Suprapubic skin (tissue), 4 donors: ENCODE results near the gene HNRNPK. TPM values are rescaled to one million over a fixed set of nuclear protein-coding genes. Genes with fewer than 3 reads are reported as not detected.
"Not testable (repeated sequence)": the region's sequence is repeated elsewhere in the genome, so short reads cannot be mapped to it uniquely, and the experiment has no call there.

ENCODE experiments used
- DNase-seq, 2 donors: peaks; one replicate each; pipeline ENCODE4 v3.0.0-alpha.2; 2019; ENCODE audit warnings: low spot score in 2 of 2
- H3K27ac ChIP-seq: fragments of 200-600 bp; sonication (generic); one replicate; pipeline ENCODE4 v1.5.1; 2019
- H3K27me3 ChIP-seq: fragments of 200-600 bp; sonication (generic); one replicate; pipeline ENCODE4 v1.5.1; 2019
- H3K36me3 ChIP-seq: fragments of 200-600 bp; sonication (generic); one replicate; pipeline ENCODE4 v1.5.1; 2019
- H3K4me1 ChIP-seq: fragments of 200-600 bp; sonication (generic); one replicate; pipeline ENCODE4 v1.5.1; 2019
- H3K4me3 ChIP-seq: fragments of 200-600 bp; sonication (generic); one replicate; pipeline ENCODE4 v1.5.1; 2019; ENCODE audit warnings: mild to moderate bottlenecking
- H3K9me3 ChIP-seq: fragments of 200-600 bp; sonication (generic); one replicate; pipeline ENCODE4 v1.5.1; 2019
- EP300 ChIP-seq: sonication (generic); formaldehyde crosslinking; IDR thresholded peaks from one replicate; pipeline ENCODE4 v1.6.1; 2017; ENCODE audit warnings: antibody characterized with exemption
- POLR2A ChIP-seq, 2 donors: fragments of 450-650 bp; IDR thresholded peaks; one replicate each; pipeline ENCODE4 v1.6.1; 2017; ENCODE audit warnings: antibody characterized with exemption in 2 of 2, mild to moderate bottlenecking in 2 of 2, moderate library complexity in 2 of 2
- POLR2AphosphoS5 ChIP-seq, 3 donors: sonication (generic); formaldehyde crosslinking; IDR thresholded peaks; one replicate each; pipeline ENCODE4 v1.6.1; 2017; ENCODE audit warnings: antibody characterized with exemption in 3 of 3
- WGBS: methylation state at CpG from one replicate; pipeline ENCODE4 v1.1.5; 2018; 5-methylcytosine and 5-hydroxymethylcytosine counted together
- total RNA-seq, 4 donors: library from RNA; depleted of rRNA; stranded (reverse); fragments of >200 nt; gene quantifications; one replicate each; pipeline ENCODE4 v1.1.0, GENCODE V29; 2016
- TF ChIP-seq, protein P1 (sequence below), 2 donors: fragments of 200-600 bp in 1 of 2; fragments of 450-650 bp in 1 of 2; sonication (generic) in 1 of 2; IDR thresholded peaks; one replicate each; pipeline ENCODE4 v1.5.1; 2016 to 2019; ENCODE audit warnings: antibody characterized with exemption in 2 of 2, mild to moderate bottlenecking in 1 of 2, moderate library complexity in 1 of 2

Gene HNRNPK
- total RNA-seq, 4 donors from 2014 or later = 422 to 538 (median 448) TPM

DNA sequence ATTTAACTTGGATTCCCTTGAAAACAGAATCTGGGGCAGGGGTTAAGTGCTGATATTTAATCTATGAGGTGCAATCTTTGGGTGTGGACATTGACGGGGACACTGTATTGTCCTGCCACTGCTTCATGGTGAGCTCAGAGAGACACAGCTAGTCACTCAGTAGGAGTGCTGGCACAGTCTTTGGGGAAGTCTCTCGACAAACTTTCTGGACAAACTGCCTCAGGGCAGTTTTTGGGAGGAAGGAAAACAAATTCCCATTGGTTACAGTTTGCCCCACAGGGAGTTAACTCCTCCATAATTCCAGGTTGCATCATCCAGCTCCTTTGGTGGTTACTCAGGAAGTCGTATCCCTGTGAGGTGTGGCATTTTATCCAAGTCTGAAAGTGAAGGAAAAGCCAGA, 17.9 kb downstream of the HNRNPK start:
- H3K4me1 ChIP-seq = no peaks in the 10 kb centered on the region
- WGBS = 30% methylated on average over 3 of the region's 3 CpGs
- no peak overlapping the region for H3K27ac ChIP-seq
- TF ChIP-seq POLR2AphosphoS5 (IDR thresholded peaks at IDR 0.05) = no peak
- TF ChIP-seq EP300 = no peak
- no peak for TF ChIP-seq POLR2A (IDR thresholded peaks at IDR 0.05)
- TF ChIP-seq, protein P1, sequence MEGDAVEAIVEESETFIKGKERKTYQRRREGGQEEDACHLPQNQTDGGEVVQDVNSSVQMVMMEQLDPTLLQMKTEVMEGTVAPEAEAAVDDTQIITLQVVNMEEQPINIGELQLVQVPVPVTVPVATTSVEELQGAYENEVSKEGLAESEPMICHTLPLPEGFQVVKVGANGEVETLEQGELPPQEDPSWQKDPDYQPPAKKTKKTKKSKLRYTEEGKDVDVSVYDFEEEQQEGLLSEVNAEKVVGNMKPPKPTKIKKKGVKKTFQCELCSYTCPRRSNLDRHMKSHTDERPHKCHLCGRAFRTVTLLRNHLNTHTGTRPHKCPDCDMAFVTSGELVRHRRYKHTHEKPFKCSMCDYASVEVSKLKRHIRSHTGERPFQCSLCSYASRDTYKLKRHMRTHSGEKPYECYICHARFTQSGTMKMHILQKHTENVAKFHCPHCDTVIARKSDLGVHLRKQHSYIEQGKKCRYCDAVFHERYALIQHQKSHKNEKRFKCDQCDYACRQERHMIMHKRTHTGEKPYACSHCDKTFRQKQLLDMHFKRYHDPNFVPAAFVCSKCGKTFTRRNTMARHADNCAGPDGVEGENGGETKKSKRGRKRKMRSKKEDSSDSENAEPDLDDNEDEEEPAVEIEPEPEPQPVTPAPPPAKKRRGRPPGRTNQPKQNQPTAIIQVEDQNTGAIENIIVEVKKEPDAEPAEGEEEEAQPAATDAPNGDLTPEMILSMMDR (IDR thresholded peaks at IDR 0.05) = no peak
- DNase-seq = no peak
- H3K4me3 ChIP-seq = no peak overlapping the region
- H3K36me3 ChIP-seq = no peaks in the 10 kb centered on the region
- no peaks in the 10 kb centered on the region for H3K9me3 ChIP-seq
- H3K27me3 ChIP-seq = no peaks in the 10 kb centered on the region

DNA sequence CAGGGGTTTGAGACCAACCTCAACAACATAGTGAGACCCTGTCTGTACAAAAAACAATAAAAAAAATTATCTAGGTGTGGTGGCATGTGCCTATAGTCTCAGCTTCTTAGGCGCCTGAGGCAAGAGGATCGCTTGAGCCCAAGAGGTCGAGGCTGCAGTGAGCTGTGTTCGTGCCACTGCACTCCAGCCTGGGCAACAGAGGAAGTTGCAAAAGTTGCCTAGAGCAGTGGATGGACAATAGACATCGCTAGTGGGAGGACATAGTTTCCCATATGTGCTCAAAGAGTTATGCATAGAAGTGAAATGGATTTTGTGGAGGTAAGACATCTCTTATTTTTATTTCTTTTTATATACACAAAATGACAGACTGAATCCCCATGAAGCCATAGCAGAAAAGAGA, 19.0 kb downstream of the HNRNPK start:
- 91% methylated on average over 5 of the region's 5 CpGs for WGBS
- no peaks in the 10 kb centered on the region for H3K9me3 ChIP-seq
- no peaks in the 10 kb centered on the region for H3K36me3 ChIP-seq
- no peak for TF ChIP-seq EP300
- H3K27ac ChIP-seq = no peak overlapping the region
- DNase-seq = no peak
- no peak overlapping the region for H3K4me3 ChIP-seq
- no peaks in the 10 kb centered on the region for H3K27me3 ChIP-seq
- H3K4me1 ChIP-seq = no peaks in the 10 kb centered on the region

DNA sequence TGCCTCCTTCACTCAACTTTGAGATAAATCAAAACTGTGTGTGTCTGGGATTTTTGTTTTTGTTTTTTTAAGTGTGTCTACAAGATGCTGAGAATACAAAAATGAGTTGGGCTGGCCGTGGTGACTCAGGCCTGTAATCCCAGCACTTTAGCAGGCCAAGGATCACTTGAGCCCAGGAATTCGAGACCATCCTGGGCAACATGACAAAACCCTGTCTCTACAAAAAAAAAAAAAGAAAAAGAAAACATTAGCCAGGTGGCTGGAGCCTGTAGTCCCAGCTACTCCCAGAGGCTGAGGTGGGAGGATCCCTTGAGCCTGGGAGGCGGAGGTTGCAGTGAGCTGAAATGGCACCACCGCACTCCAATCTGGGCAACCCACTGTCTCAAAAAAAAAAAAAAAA, 21.0 kb downstream of the HNRNPK start:
- DNase-seq = no peak
- TF ChIP-seq EP300 = no peak
- no peak for TF ChIP-seq POLR2AphosphoS5 (IDR thresholded peaks at IDR 0.05)
- TF ChIP-seq, protein P1 (IDR thresholded peaks at IDR 0.05) = no peak
- no peaks in the 10 kb centered on the region for H3K9me3 ChIP-seq
- H3K4me3 ChIP-seq = no peak overlapping the region
- no peaks in the 10 kb centered on the region for H3K27me3 ChIP-seq
- no peak overlapping the region for H3K27ac ChIP-seq
- peaks cover 8% of the 10 kb centered on the region for H3K4me1 ChIP-seq
- 69% methylated on average over 4 of the region's 4 CpGs for WGBS
- no peaks in the 10 kb centered on the region for H3K36me3 ChIP-seq

DNA sequence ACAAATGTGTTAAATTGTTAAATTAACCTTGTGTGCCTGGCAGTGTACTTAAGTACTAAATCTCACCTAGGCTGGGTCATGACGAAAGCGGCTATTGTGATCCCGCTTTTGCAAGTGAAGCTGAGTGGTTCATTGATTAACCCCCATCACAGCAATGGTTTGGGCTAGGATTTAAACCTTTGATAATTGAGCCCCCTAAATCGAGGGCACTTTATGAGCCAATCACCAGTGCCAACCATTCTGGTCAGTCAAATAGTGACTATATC, 22.8 kb downstream of the HNRNPK start:
- no peaks in the 10 kb centered on the region for H3K27me3 ChIP-seq
- 57% methylated on average over 4 of the region's 4 CpGs for WGBS
- no peak for DNase-seq

DNA sequence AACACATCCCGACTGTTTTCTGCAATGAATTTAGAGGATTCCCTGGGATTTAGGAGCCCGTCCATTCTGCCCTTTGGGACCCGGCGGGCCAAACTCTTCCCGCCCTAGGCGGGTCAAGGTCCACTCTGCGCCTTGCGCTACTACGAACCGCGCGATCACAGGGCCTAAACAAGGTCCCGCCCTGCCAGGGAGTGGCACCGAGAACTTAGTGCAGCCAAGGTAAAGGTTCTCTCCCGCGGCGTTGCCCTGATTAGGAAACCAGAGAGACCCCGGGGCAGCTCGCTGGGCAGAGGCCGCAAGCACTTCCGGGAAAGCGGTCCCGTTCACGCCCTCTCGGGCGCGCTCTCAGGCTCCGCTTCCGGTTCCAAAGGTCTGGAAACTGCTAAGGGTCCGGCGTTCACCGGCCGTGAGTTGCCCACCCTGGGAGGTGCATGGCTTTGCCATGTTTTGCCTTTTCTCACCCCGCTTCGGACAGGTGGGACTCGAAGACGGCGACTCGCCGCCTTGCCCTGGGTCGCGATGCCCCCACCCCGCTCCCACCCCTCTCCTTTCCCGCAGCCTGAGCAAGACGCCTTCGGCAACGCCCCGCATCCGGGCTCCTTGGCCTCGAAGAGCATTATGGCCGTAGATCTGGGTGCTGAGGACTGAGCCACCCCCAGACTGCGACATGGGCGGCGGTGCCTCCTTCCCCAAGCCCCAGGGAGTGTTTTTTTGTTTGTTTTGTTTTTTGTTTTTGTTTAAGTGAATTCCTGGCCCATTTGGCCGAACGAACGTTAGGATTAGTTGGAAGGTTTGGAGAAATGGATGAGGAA, 23.4 kb downstream of the HNRNPK start:
- peak; percentile 86 to 90 for DNase-seq
- Histone ChIP-seq H3K4me1 (peaks cover 8% of the 10 kb centered on the region), H3K27me3 (no peaks in the 10 kb centered on the region), H3K27ac (peak overlapping the region; percentile 90), H3K36me3 (peaks cover 8% of the 10 kb centered on the region), H3K9me3 (no peaks in the 10 kb centered on the region), H3K4me3 (peak overlapping the region; percentile 78)
- TF ChIP-seq POLR2AphosphoS5 (IDR thresholded peaks at IDR 0.05) (peak in 2 of 3 donors; percentile 36 to 53), EP300 (no peak), POLR2A (IDR thresholded peaks at IDR 0.05) (peak in 1 of 2 donors; percentile 42)
- TF ChIP-seq, protein P1 (IDR thresholded peaks at IDR 0.05) = no peak
- 4% methylated on average over 20 of the region's 57 CpGs for WGBS

More for the DNA sequence above, 22.8 kb downstream of the HNRNPK start:
- TF ChIP-seq, protein P1 (IDR thresholded peaks at IDR 0.05) = no peak
- TF ChIP-seq POLR2A (IDR thresholded peaks at IDR 0.05) = no peak
- peak overlapping the region; percentile 78 for H3K4me3 ChIP-seq
- peaks cover 4% of the 10 kb centered on the region for H3K36me3 ChIP-seq
- no peaks in the 10 kb centered on the region for H3K9me3 ChIP-seq
- peak overlapping the region; percentile 90 for H3K27ac ChIP-seq
- peaks cover 8% of the 10 kb centered on the region for H3K4me1 ChIP-seq

DNA sequence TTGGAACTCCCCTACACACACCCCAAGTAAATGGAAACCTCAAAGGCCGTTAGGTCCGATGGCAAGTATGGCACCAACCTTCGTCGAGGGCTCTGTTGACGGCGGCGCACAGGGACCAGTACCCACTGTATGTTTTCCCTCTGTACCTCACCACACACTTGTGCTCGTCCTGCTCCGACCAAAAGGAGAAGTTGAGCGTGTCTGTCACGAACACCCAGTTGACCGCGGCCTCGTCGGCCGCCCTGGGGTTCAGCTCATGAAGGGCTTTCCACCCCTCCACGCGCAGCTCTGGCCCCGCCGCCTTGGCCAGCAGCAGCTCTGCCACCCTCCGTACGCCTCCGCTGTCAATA, 24.0 kb downstream of the HNRNPK start:
- WGBS = 8% methylated on average over 13 of the region's 23 CpGs
- DNase-seq = peak in 1 of 2 donors; percentile 73
- no peaks in the 10 kb centered on the region for H3K27me3 ChIP-seq
- TF ChIP-seq POLR2AphosphoS5 (IDR thresholded peaks at IDR 0.05) = no peak
- TF ChIP-seq POLR2A (IDR thresholded peaks at IDR 0.05) = no peak
- TF ChIP-seq, protein P1 (IDR thresholded peaks at IDR 0.05) = no peak
- no peak for TF ChIP-seq EP300
- H3K9me3 ChIP-seq = no peaks in the 10 kb centered on the region
- H3K36me3 ChIP-seq = peaks cover 8% of the 10 kb centered on the region
- H3K27ac ChIP-seq = peak overlapping the region; percentile 90
- H3K4me1 ChIP-seq = peaks cover 8% of the 10 kb centered on the region
- H3K4me3 ChIP-seq = peak overlapping the region; percentile 78

DNA sequence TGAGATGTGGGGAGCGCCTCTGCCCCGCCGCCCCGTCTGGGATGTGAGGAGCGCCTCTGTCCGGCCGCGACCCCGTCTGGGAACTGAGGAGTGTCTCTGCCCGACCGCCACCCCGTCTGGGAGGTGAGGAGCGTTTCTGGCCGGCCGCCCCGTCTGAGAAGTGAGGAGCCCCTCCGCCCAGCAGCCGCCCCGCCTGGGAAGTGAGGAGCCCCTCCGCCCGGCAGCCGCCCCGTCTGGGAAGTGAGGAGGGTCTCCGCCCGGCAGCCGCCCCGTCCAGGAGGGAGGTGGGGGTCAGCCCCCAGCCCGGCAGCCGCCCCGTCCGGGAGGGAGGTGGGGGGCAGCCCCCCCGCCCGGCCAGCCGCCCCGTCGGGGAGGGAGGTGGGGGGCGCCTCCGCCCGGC, 31.9 kb downstream of the HNRNPK start:
- not testable (repeated sequence) for H3K4me1 ChIP-seq, DNase-seq, H3K4me3 ChIP-seq, H3K27me3 ChIP-seq, H3K27ac ChIP-seq, H3K9me3 ChIP-seq
- WGBS = 97% methylated on average over 29 of the region's 39 CpGs
- H3K36me3 ChIP-seq = peaks cover 39% of the 10 kb centered on the region
